CD8-positive, alpha-beta memory T cell (primary cell): ENCODE measurements around the gene RASGRP1. TPM values are rescaled to one million over a fixed set of nuclear protein-coding genes. Genes with fewer than 3 reads are reported as not detected.

Source experiments
- CTCF ChIA-PET: fragments of 350-600 bp; sonication (Branson Sonifier 250); formaldehyde crosslinking; loops from one replicate; lab custom pipeline; 2021; ENCODE audit warnings: antibody characterized with exemption; lab: Charles Lee
- POLR2A ChIA-PET: fragments of 350-600 bp; sonication (Branson Sonifier 250); formaldehyde crosslinking; loops from one replicate; lab custom pipeline; 2021; ENCODE audit warnings: antibody characterized with exemption; lab: Charles Lee
- DNase-seq, 5 donors: peaks; one replicate each; pipeline versions ENCODE4 v3.0.0 to v3.0.0-alpha.2; 2020 to 2022; ENCODE audit warnings: mixed read lengths in 1 of 5
- H3K27ac ChIP-seq: one replicate; pipeline ENCODE4 v1.7.0; 2013; ENCODE audit warnings: low read depth, mild to moderate bottlenecking, low read length, moderate library complexity
- H3K27me3 ChIP-seq: 2 replicates; pipeline ENCODE4 v1.7.0; 2013; ENCODE audit warnings: low read length, mild to moderate bottlenecking; ENCODE audit not compliant: insufficient read depth, poor library complexity, severe bottlenecking
- H3K36me3 ChIP-seq: 2 replicates; pipeline ENCODE4 v1.7.0; 2013; ENCODE audit warnings: mild to moderate bottlenecking, low read length, moderate library complexity; ENCODE audit not compliant: insufficient read depth
- H3K4me1 ChIP-seq: 2 replicates; pipeline ENCODE4 v1.7.0; 2013; ENCODE audit warnings: mild to moderate bottlenecking, low read length, moderate library complexity; ENCODE audit not compliant: insufficient read depth
- H3K4me3 ChIP-seq: 2 replicates; pipeline ENCODE4 v1.7.0; 2013; ENCODE audit warnings: mild to moderate bottlenecking, low read length
- H3K9me3 ChIP-seq: 2 replicates; pipeline ENCODE4 v1.7.0; 2013; ENCODE audit warnings: mild to moderate bottlenecking, low read length
- H3K27ac Mint-ChIP-seq, 8 donors: one replicate each; pipeline ENCODE4 v1.8.0; 2020 to 2021; ENCODE audit warnings: mixed read lengths in 8 of 8, mild to moderate bottlenecking in 6 of 8, inconsistent platforms in 3 of 8, moderate library complexity in 3 of 8
- H3K27me3 Mint-ChIP-seq, 2 donors: one replicate each; pipeline ENCODE4 v1.8.0; 2020 to 2021; ENCODE audit warnings: mixed read lengths in 2 of 2, mild to moderate bottlenecking in 1 of 2, moderate library complexity in 1 of 2
- H3K36me3 Mint-ChIP-seq, 3 donors: one replicate each; pipeline ENCODE4 v1.8.0; 2020 to 2021; ENCODE audit warnings: mixed read lengths in 3 of 3, inconsistent platforms in 1 of 3, mild to moderate bottlenecking in 1 of 3
- H3K4me1 Mint-ChIP-seq, 3 donors: one replicate each; pipeline ENCODE4 v1.8.0; 2020 to 2021; ENCODE audit warnings: mixed read lengths in 3 of 3, inconsistent platforms in 1 of 3, mild to moderate bottlenecking in 1 of 3
- H3K4me3 Mint-ChIP-seq, 7 donors: one replicate each; pipeline ENCODE4 v1.8.0; 2020 to 2021; ENCODE audit warnings: mixed read lengths in 7 of 7, mild to moderate bottlenecking in 6 of 7, moderate library complexity in 4 of 7, inconsistent platforms in 2 of 7
- H3K9me3 Mint-ChIP-seq, 5 donors: one replicate each; pipeline ENCODE4 v1.8.0; 2020 to 2022; ENCODE audit warnings: mixed read lengths in 5 of 5, mild to moderate bottlenecking in 3 of 5, moderate library complexity in 2 of 5, inconsistent platforms in 1 of 5
- polyA plus RNA-seq: library from polyadenylated mRNA; unstranded; fragments of 300-500 nt; fragmentation: Illumina TruSeq; gene quantifications from one replicate; pipeline ENCODE4 v1.2.3, GENCODE V29; 2021
- total RNA-seq, 2 experiments: library from RNA; stranded (reverse); gene quantifications; one replicate each; pipeline ENCODE4 v1.2.3, GENCODE V29; 2021

The RASGRP1 gene
- total and polyA plus RNA-seq, 3 experiments from 2014 or later = 64.7 to 90.9 (median 67.9) TPM

DNA sequence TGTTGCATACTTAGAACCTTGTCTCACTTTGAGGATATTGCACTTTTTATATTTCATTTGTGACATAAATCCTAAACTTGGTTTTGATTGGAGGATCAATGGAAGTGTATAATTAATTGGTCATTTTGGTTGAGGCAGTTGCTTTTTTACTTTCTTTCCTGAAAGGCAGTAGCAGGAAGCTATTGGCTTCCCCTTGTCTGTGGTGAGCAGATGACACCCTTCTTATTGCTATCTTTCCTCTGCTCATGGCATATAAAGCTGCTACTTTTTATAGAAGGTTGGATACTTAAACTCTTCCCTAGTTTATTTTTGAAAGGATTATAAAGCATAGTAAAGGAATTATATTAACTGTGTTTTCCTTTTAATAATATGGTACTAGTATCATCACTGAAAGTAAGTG, 82.0 kb downstream of the RASGRP1 start:
- peak overlapping the region; percentile 9 to 92 (median 67) for H3K27ac Mint-ChIP-seq
- Histone ChIP-seq H3K4me1 (peaks cover 34% of the 10 kb centered on the region), H3K4me3 (no peak overlapping the region), H3K27me3 (no peaks in the 10 kb centered on the region), H3K9me3 (no peaks in the 10 kb centered on the region), H3K36me3 (peaks cover 7% of the 10 kb centered on the region), H3K27ac (no peak overlapping the region)
- H3K4me1 Mint-ChIP-seq = peaks cover 40 to 57% (median 48%) of the 10 kb centered on the region in 3 donors
- peaks cover 0 to 40% (median 6%) of the 10 kb centered on the region in 3 donors for H3K36me3 Mint-ChIP-seq
- ChIA-PET POLR2A (interaction anchor here (0.8 kb wide), 1 partner anchor 206 kb away, joined by 3 read pairs; no protein-coding TSS in a partner anchor), CTCF (interaction anchor here (1.2 to 1.6 kb wide), 4 partner anchors 81 to 217 kb away, joined by 3 to 6 read pairs (median 5); partner anchors contain the start of gene RASGRP1)
- no peaks in the 10 kb centered on the region for H3K9me3 Mint-ChIP-seq
- H3K4me3 Mint-ChIP-seq = peak overlapping the region in 1 of 7 donors; percentile 33
- no peak for DNase-seq
- H3K27me3 Mint-ChIP-seq = no peaks in the 10 kb centered on the region

DNA sequence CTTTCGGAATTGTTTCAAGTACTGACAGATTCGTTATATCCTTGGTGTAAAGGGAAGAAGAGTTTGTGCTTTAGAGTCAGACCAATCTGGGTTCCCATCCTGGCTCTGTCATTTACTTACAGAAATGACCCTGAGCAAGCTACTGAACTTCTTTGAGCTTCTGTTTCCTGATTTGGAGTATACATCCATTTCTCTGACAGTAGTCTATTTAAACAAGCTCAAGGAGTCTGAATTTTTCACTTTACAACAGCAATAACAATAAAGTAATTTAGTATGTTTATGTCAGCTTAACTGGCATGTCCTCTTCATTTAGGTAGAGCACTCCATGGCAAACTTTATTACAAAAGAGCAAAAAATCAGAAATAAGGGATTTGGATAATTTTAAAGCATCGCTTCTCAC, 82.9 kb downstream of the RASGRP1 start:
- Mint-ChIP-seq H3K27ac (peak overlapping the region in 7 of 8 donors; percentile 9 to 92 (median 57)), H3K4me1 (peaks cover 32 to 49% (median 40%) of the 10 kb centered on the region in 3 donors), H3K27me3 (no peaks in the 10 kb centered on the region), H3K9me3 (no peaks in the 10 kb centered on the region), H3K36me3 (peaks cover 0 to 40% (median 10%) of the 10 kb centered on the region in 3 donors), H3K4me3 (no peak overlapping the region)
- H3K4me1 ChIP-seq = peaks cover 26% of the 10 kb centered on the region
- DNase-seq = no peak
- CTCF ChIA-PET = interaction anchor here (1.4 to 1.6 kb wide), 3 partner anchors 82 to 209 kb away, joined by 3 to 5 read pairs (median 5); partner anchors contain the start of gene RASGRP1
- H3K9me3 ChIP-seq = no peaks in the 10 kb centered on the region
- no peak overlapping the region for H3K27ac ChIP-seq
- POLR2A ChIA-PET = no interaction called here
- no peaks in the 10 kb centered on the region for H3K27me3 ChIP-seq
- no peak overlapping the region for H3K4me3 ChIP-seq
- peaks cover 9% of the 10 kb centered on the region for H3K36me3 ChIP-seq

DNA sequence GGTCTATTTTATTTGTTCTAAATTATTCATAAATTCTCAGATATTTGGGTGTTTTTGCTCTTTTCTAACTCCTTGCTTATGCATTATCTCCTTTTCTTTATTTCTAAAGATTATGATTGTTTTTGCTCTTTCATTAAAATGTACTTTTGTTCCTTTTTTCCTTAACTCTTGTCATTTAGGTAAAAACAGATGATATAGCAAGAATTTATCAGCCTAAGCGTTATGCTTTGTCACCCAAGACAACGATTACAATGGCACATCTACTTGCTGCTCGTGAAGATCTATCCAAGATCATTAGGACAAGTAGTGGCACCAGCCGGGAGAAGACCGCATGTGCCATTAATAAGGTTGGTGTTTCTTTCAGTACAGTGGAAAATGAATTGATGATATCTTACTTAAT, 83.5 kb downstream of the RASGRP1 start:
- Mint-ChIP-seq H3K4me1 (peaks cover 30 to 44% (median 36%) of the 10 kb centered on the region in 3 donors), H3K4me3 (no peak overlapping the region), H3K9me3 (no peaks in the 10 kb centered on the region), H3K27ac (peak overlapping the region in 5 of 8 donors; percentile 13 to 83 (median 74)), H3K27me3 (no peaks in the 10 kb centered on the region), H3K36me3 (peaks cover 0 to 41% (median 13%) of the 10 kb centered on the region in 3 donors)
- ChIA-PET CTCF (no interaction called here), POLR2A (no interaction called here)
- H3K4me3 ChIP-seq = no peak overlapping the region
- no peak overlapping the region for H3K27ac ChIP-seq
- H3K27me3 ChIP-seq = no peaks in the 10 kb centered on the region
- peaks cover 9% of the 10 kb centered on the region for H3K36me3 ChIP-seq
- no peak for DNase-seq
- no peaks in the 10 kb centered on the region for H3K9me3 ChIP-seq
- peaks cover 20% of the 10 kb centered on the region for H3K4me1 ChIP-seq

DNA sequence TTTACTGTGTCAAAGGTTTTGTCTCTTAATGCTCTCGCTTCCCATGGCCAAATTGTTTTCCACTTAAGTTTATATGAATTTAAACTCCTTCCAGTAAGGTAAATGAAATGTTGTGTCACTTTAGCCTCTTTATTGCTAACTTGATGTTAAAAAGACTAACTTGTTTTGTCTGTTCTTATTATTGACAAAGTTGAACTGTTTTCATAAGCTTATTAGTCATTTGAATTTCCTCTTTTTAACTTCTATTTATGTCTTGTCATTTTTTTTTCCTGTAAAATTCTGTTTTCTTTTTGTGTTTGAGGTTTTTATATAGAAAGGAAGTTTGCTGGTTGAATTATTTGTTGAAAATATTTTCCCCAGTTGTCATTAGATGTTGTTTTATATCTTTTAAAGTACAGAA, 84.9 kb downstream of the RASGRP1 start:
- no peaks in the 10 kb centered on the region for H3K9me3 Mint-ChIP-seq
- DNase-seq = no peak
- Histone ChIP-seq H3K27ac (no peak overlapping the region), H3K4me3 (no peak overlapping the region), H3K36me3 (peaks cover 17% of the 10 kb centered on the region), H3K27me3 (no peaks in the 10 kb centered on the region), H3K4me1 (peaks cover 21% of the 10 kb centered on the region), H3K9me3 (no peaks in the 10 kb centered on the region)
- ChIA-PET POLR2A (no interaction called here), CTCF (interaction anchor here (1.2 to 4.7 kb wide), 3 partner anchors 84 to 220 kb away, joined by 6 to 26 read pairs (median 12); partner anchors contain the start of gene RASGRP1)
- H3K27me3 Mint-ChIP-seq = no peaks in the 10 kb centered on the region
- H3K4me3 Mint-ChIP-seq = no peak overlapping the region
- H3K27ac Mint-ChIP-seq = peak overlapping the region in 2 of 8 donors; percentile 3 to 74
- H3K4me1 Mint-ChIP-seq = peaks cover 30 to 37% (median 36%) of the 10 kb centered on the region in 3 donors
- H3K36me3 Mint-ChIP-seq = peaks cover 0 to 44% (median 17%) of the 10 kb centered on the region in 3 donors

DNA sequence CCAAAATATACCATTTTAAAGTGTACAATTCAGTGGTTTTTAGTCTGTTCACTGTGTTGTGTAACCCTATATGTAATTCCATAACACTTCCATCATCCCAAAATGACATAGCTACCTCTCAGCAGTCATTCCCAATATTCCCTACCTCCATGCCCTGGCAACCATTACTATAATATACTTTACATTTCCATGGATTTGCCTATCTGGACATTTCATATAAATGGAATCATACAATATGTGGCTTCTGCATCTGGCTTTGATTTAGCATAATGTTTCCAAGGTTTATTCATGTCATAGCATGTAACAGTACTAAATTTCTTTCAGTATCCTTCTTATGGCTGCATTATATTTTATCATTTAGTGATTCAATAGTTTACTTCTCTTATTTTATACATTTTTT, 85.3 kb downstream of the RASGRP1 start:
- Histone ChIP-seq H3K9me3 (no peaks in the 10 kb centered on the region), H3K27ac (no peak overlapping the region), H3K27me3 (no peaks in the 10 kb centered on the region), H3K4me3 (no peak overlapping the region), H3K36me3 (peaks cover 22% of the 10 kb centered on the region), H3K4me1 (peaks cover 26% of the 10 kb centered on the region)
- POLR2A ChIA-PET = interaction anchor here (0.9 kb wide), 1 partner anchor 25 kb away, joined by 3 read pairs; the partner anchor contains the start of gene FAM98B
- Mint-ChIP-seq H3K9me3 (no peaks in the 10 kb centered on the region), H3K27ac (peak overlapping the region in 2 of 8 donors; percentile 26 to 27), H3K4me3 (no peak overlapping the region), H3K27me3 (no peaks in the 10 kb centered on the region), H3K4me1 (peaks cover 35 to 42% (median 39%) of the 10 kb centered on the region in 3 donors), H3K36me3 (peaks cover 0 to 48% (median 20%) of the 10 kb centered on the region in 3 donors)
- no peak for DNase-seq
- CTCF ChIA-PET = interaction anchor here (1.2 to 4.7 kb wide), 4 partner anchors 39 to 220 kb away, joined by 4 to 26 read pairs (median 9); partner anchors contain the start of gene RASGRP1

DNA sequence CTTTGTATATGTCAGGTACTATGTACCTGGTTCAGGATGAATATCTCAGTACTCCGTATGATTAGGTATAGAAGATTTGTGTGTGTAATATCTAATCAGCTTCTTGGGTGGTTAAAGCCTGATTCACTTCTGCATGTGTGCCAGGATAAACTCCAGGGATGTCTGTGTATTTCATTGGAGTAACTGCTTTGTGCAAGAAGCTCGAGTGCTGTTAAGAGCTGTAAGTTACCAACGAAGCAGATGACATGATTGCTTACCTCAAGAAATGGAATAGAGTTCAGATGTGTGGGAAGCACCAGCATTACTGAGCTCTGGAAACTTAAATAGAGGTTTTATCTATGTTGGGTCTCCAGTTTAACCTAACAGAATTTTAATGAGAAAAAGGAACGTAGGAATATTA, 87.0 kb downstream of the RASGRP1 start:
- ChIA-PET POLR2A (no interaction called here), CTCF (interaction anchor here (1.2 to 4.7 kb wide), 5 partner anchors 23 to 229 kb away, joined by 3 to 26 read pairs (median 6); partner anchors contain the start of genes FAM98B and RASGRP1)
- DNase-seq = no peak
- no peak overlapping the region for H3K27ac ChIP-seq
- Mint-ChIP-seq H3K27me3 (no peaks in the 10 kb centered on the region), H3K4me3 (peak overlapping the region in 1 of 7 donors; percentile 13), H3K27ac (peak overlapping the region in 1 of 8 donors; percentile 0), H3K36me3 (peaks cover 0 to 51% (median 22%) of the 10 kb centered on the region in 3 donors), H3K9me3 (no peaks in the 10 kb centered on the region), H3K4me1 (peaks cover 33 to 35% (median 33%) of the 10 kb centered on the region in 3 donors)
- no peaks in the 10 kb centered on the region for H3K9me3 ChIP-seq
- H3K4me1 ChIP-seq = peaks cover 22% of the 10 kb centered on the region
- no peak overlapping the region for H3K4me3 ChIP-seq
- H3K27me3 ChIP-seq = no peaks in the 10 kb centered on the region
- peaks cover 23% of the 10 kb centered on the region for H3K36me3 ChIP-seq

DNA sequence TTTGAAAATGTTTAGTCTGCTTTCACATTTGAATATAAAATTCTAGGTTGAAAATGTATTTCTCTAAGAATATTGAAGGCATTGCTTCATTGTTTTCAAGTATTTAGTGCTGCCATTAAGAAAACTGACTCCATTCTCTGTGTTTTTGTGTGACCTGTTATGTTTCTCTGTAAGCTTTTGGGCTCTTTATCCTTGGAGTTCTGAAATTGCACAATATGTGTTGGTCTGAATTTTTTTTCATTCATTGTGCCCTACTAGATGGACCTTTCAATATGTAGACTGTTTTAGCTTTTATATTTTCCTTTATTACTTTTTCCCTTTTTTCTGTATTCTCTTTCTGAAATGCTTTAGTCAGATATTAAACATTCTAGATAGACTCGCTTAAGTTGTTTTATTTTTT, 88.5 kb downstream of the RASGRP1 start:
- Mint-ChIP-seq H3K27ac (peak overlapping the region in 2 of 8 donors; percentile 8 to 76), H3K4me3 (no peak overlapping the region), H3K27me3 (no peaks in the 10 kb centered on the region), H3K36me3 (peaks cover 0 to 55% (median 21%) of the 10 kb centered on the region in 3 donors), H3K9me3 (no peaks in the 10 kb centered on the region), H3K4me1 (peaks cover 18 to 20% (median 19%) of the 10 kb centered on the region in 3 donors)
- H3K27ac ChIP-seq = no peak overlapping the region
- H3K27me3 ChIP-seq = no peaks in the 10 kb centered on the region
- no peak overlapping the region for H3K4me3 ChIP-seq
- CTCF ChIA-PET = interaction anchor here (1.2 to 4.7 kb wide), 6 partner anchors 21 to 224 kb away, joined by 3 to 26 read pairs (median 9); partner anchors contain the start of genes FAM98B and RASGRP1
- peaks cover 8% of the 10 kb centered on the region for H3K4me1 ChIP-seq
- H3K9me3 ChIP-seq = no peaks in the 10 kb centered on the region
- no peak for DNase-seq
- H3K36me3 ChIP-seq = peaks cover 23% of the 10 kb centered on the region
- POLR2A ChIA-PET = no interaction called here

DNA sequence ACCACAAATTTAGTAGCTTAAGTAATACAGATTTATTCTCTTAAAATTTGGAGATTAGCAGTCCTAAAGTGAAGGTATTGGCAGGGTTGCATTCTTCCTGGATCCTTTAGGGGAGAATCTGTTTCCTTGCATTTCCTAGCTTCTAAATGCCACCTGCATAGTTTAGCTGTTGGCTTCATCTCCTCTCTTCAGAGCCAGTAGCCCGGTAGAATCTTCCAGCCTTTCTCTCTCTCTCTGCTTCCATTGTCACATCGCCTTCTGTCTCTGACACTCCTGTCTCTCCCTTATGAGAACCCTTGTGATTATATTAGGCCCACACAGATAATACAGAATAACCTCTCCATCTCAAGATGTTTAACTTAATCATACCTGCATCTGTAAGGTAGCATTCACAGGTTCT, 89.3 kb downstream of the RASGRP1 start:
- Histone ChIP-seq H3K27me3 (no peaks in the 10 kb centered on the region), H3K9me3 (no peaks in the 10 kb centered on the region), H3K27ac (no peak overlapping the region), H3K36me3 (peaks cover 23% of the 10 kb centered on the region), H3K4me3 (no peak overlapping the region), H3K4me1 (peaks cover 7% of the 10 kb centered on the region)
- Mint-ChIP-seq H3K4me3 (no peak overlapping the region), H3K9me3 (no peaks in the 10 kb centered on the region), H3K36me3 (peaks cover 0 to 61% (median 22%) of the 10 kb centered on the region in 3 donors), H3K4me1 (peaks cover 15 to 17% (median 16%) of the 10 kb centered on the region in 3 donors), H3K27ac (peak overlapping the region in 5 of 8 donors; percentile 29 to 79 (median 54)), H3K27me3 (no peaks in the 10 kb centered on the region)
- POLR2A ChIA-PET = interaction anchor here (0.7 kb wide), 1 partner anchor 89 kb away, joined by 3 read pairs; the partner anchor contains the start of gene RASGRP1
- no peak for DNase-seq
- CTCF ChIA-PET = interaction anchor here (0.9 to 2.9 kb wide), 8 partner anchors 21 to 232 kb away, joined by 4 to 31 read pairs (median 8); partner anchors contain the start of genes FAM98B and RASGRP1
